Measurements from ENCODE around the gene C2CD5.
"Not testable (repeated sequence)": the region's sequence is repeated elsewhere in the genome, so short reads cannot be mapped to it uniquely, and the experiment has no call there.

The C2CD5 gene

DNA sequence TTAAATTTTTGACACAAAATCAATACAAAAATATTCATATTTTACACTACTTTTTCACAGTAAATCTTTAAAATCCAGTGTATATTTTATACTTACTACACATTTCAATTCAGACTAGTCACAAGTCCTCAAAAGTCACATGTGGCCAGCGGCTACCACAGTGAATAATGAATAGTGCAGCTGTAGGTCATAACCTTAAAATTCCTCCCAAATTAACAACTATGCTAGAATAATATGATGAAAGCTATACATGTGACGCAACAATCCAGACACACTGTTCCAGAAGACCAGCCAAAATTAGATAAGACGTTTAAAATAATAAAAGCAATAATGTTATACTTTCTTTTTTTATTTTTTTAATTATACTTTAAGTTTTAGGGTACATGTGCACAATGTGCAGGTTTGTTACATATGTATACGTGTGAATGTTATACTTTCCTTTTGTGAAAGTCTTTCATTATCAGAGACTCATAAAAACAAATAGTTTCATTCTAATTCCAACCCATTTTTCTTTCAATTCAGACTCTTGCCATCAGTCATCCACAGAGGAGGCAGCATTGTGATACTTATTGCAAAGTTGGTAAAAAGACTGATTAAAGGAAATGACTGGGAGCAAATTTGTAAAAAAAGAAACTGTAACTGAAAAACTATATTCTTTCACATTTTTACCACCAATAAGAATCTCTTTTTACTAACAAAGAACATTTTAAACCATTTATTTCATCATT, 67.0 kb downstream of the C2CD5 start:
- no peak for DNase-seq

DNA sequence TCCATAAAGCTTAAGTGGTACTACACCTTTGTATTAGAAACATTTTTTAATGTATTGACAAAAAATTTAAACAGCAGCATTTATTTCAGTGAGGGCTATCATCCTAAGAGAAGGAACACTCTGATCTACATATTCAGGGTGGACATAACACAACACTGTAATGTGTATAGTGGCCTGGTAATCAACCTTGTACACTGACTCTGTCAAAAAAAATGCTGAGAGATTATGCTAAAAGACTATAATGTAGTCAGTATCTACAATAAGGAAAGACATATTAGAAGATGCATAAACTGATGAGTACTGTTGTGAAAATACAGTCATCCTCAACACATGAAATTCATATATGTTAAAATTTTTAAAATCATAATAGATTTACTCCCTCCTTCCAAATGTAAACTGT, 68.2 kb downstream of the C2CD5 start:
- no peak for DNase-seq

DNA sequence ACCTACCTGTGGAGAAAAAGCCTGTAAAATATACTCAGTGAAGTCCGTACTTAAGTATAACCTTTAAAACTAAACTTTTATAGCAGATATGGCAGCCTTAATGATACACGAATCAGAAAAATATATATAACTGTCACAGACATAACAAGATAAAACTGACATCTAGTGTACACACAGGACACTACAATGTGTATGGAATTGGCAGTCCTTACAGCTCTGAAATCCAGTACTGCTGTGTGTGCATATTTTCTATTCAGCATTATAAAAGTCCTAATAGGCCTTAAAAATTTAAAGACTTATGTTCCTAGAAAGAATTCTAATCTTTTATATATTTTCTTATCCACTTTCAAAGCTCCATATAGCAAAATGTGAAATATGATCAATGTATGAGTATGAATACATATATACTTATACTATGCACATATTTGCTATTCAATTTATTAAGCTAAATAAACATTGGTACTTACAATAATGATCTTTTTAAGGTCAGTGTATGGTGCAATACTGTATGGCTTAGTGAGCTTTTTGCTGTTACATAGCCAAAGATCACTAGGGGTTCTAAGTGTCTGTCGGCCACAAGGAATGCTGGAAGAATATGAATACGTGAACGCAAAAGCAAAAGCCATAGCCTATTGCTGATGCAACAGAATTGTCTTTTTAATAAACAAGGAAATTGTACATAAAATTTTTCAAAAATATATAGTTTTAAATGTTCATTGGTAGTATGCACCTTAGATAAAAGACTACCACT, 69.2 kb downstream of the C2CD5 start:
- no peak for DNase-seq

DNA sequence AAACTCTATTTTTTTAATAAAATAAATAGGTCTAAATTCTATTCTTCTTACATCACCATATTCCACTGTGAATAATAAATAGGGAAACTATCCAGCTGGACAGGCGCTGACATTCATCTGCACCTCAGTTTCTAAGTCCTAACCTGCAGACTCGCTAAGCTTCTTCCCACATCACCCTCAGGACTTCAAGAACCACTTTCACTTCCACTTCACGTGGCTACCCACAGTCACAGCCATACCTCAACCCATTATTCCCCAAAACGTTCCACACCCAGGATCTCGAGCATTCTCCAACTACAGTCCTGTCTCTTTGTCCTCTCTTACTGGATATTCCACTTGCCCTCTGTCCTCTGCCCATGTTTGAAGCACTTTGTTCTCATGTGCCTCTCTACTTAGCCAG, 71.1 kb downstream of the C2CD5 start:
- no peak for DNase-seq

DNA sequence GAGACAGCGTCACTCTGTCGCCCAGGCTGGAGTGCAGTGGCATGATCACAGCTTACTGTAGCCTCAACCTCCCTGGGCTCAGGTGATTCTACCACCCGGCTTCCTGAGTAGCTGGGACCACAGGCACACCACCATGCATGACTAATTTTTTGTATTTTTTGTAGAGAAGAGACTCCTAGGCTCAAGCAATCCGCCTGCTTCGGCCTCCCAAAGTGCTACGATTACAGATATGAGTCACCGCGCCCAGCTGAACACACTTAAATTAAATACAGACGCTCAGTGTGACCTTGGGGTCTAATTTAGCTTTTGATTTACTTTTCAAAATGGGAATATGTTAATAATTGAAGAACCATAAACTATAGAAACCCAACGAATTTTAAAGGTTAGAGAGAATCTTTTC, 77.2 kb downstream of the C2CD5 start:
- no peak for DNase-seq

DNA sequence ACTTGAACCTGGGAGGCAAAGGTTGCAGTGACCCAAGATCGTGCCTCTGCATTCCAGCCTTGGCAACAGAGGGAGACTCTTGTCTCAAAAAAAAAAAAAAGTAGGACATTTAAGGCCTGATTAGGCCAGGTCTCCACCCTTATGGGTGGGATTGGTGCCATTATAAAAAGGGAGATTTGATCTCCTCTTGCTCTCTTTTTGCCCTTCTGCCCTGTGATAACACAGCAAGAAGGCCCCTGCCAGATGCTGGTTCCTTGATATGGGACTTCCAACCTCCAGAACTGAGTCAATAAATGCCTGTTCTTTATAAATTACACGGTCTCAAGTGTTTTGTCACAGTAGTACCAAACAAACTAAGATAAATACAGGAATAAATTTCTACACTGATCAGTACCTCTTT, 81.0 kb downstream of the C2CD5 start:
- DNase-seq: no peak

DNA sequence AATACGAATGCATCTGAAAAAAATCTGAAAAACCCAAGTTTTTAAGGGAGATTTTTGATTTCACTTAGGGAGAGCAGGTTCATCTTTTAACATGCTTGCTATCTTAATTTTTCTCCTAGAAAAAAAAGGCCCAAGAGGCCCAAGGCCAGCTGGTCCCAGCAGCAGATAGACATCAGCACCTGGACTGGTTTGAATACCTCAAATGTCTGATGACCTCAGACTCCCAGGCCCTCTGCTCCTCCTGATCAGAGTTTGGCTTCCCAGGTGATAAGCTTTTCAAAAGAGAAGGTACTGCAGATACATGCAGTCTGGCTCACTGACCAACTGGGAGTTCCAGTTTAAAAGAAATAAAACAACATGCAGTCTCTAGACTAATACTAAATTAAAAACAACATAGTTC, 82.6 kb downstream of the C2CD5 start:
- DNase-seq: no peak

DNA sequence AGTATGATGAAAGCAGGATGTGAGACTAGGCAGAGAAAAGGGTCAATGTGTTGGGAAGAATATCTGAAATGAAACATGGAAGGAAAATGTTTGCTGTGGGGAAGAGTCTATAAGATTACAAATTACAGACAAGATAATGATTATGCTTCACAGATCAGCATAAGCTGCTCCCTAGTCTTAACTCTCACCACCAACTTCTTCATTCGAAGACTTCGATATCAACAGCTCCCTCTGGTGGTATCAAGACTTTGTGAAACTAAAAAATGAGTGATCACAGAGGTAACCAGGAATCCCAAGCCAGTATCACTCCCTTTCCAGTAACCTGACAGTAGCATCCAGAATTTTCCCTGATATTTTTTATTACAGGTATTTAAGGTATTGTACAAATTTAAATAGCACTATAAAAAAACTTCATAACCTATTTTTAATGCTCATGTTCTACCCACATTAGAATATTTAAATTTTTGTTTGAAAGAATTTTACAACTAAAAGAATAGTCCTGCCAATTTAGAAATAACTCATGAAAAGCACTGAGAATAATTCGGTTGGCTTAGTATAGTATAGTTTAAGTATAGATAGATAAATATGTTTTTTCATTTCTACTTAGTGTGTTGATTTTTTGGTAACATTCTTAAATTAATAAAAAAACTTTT, 84.4 kb downstream of the C2CD5 start:
- DNase-seq: no peak

DNA sequence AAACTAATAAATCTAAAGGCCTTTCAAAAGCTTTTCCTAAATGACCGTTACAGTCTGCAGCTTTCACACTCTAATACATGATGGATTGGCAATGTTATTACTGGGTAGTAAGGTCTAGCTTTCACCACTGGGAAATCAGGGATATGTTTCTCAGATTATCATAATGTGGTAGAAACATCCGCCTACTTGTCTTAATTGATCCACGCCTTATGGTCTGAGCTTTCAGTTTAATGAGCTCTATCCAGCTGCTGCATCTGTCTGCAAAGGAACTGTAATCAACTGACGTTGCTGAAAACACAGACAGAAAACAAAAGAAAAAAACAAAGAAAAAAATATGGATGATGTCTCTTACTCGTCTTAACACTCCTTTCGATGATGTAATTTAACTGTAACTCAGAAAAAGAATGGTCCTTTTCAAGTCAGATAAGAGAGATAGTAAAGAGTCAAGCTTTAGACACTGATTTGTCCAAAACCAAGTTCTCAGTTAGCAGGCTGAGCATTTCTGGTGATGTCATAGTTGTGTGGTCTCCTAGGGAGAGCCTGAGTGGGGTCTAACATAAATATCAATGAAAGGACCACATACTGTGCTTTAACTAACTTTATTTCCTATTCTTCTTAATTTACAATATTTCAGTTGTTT, 85.9 kb downstream of the C2CD5 start:
- DNase-seq: no peak

DNA sequence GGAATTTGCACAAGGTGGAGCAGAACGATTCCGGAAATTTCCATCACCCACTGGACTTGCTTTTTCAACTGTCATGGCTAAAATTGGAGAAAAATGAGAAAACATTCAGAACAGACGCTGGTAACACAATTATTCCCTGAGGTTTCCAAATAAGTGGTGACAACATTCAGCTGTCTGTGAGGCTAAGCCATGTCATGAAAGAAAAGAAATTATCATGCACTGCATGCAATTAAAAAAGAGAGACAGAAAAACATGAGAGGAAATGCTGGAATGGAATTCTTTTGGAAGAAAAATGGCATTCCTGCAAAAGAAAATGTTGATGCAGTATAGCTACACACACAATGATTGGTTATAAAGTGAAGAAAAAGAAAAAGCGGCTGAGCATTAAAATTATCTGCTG, 87.3 kb downstream of the C2CD5 start:
- DNase-seq: no peak

DNA sequence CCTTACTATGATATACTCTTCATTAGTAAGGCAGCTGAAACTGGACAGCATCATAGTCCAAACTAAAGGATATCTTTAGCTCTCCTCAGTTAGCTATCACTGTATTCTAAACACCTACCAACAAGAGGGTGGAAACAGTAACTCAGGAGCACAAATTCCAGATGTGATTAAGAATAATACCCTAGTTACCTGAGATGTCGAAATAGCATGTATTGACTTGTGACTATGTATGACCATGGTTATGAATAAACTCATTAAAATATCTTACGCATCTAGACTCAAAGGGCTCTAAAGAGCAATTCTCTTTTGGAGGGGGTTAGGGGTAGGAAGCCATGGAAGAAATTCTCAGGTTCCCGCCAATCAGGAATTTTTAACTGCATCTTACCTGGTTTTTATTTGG, 90.8 kb downstream of the C2CD5 start:
- DNase-seq: no peak

DNA sequence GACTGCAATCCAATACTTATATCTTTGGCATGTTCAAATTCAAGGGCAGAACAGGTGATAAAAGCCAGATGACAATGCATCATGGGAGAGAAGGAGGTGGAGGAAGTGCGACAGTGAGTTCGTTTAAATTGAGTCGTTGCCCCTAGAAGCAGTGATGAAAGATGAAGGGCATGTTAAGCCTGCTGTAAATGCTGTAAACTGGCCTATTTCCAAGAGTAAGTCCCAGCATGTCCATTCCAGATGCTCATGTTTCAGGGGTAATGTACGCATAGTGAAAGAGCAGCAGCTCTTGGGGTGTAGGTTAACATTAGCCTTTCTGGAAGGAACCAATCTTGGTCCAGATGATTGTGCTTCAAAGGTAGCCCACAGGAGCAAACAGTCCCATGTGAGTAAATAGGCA, 97.1 kb downstream of the C2CD5 start:
- no peak for DNase-seq

DNA sequence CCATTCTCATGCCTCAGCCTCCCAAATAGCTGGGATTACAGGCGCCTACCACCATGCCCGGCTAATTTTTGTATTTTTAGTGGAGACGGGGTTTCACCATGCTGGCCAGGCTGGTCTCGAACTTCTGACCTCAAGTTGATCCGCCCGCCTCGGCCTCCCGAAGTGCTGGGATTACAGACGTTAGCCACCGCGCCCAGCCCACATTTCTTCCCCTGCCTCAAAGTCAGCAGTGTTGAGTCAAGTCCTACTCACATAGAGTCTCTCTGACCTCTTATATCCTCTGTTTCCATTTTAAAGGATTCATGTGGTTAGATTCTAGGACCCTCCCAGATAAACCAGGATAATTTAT, 100.1 kb downstream of the C2CD5 start:
- not testable (repeated sequence) for DNase-seq

DNA sequence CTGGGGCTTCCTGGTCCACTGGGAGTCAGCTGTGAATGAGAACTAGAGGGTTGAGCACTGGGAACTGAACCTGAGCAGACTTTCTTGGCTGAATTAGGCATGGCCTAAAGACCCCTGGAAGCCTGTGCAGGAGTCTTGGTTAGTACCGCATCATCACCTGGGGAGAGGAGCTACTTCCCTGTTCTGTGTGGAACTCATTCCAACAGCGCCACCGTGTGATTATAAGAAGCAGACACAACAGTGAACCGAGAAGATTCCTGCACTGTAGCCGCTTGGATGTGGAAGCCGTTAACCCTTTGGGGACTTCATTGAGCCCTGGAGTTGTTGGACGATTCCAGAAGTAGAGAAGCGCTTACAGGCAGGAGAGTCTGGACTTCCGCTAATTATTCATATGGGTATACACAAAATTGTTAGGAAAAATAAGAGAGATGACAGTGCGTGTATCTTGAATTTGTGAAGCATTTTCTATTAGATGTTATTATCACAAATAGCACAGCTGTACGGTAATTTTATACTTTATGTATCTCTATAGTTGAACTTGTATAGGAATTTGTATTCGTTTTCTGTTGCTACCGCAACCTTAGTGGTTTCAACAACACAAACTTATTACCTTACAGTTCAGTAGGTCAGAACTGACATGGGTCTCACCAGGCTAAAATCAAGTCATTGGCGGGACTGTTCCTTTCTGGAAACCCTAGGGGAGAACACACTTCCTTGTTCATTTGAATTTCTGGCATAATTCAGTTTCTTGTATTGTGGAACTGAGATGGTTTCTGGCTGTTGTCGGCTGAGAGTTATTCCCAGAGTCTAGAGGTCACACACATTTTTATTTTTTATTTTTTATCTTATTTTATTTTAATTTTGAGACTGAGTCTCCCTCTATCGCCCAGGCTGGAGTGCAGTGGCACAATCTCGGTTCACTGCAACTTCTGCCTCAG, 100.7 kb downstream of the C2CD5 start:
- DNase-seq: peak; percentile 69

DNA sequence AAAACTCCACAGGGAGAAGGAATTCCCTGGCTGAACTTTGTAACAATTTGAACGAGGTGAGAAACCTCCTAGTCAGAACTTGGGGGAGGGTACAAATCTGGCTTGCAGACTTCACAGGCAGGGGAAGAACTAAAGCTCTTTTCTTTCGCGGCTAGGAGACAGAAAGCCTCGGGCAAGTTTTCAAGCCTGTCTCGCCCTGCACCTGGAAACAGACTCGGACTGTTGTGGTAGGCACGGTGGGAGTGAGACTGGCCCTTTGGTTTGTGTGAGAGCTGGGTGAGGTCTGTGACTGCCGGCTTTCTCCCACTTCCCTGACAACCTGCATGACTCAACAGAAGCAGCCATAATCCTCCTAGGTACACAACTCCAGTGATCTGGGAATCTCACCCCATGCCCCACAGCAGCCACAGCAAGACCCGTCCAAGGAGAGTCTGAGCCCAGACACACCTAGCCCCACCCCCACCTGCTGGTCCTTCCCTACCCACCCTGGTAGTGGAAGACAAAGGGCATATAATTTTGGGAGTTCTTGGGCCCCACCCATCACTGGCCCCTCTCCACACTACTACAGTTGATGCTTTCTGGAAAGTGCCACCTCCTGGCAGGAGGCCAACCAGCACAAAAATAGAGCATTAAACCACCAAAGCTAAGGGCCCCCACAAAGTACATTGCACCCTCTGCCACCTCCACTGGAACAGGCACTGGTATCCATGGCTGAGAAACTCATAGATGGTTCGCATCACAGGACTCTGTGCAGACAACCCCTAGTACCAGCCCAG, 107.1 kb downstream of the C2CD5 start:
- DNase-seq: no peak

DNA sequence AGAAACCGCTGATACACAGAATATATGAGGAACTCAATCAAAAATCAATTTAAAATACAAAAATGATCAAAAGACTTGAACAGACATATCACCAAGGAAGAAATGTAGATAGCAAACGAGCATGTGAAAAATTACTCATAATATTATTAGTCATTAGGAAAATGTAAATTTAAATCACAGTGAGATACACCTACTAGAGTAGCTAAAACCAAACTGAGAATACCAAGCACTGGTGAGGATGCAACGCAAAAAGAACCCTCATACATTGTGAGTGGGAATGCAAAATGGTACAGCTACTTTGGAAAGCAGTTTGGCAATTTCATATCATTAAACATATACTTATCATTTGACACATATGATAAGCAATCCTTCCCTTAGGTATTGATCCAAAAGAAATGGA, 108.8 kb downstream of the C2CD5 start:
- no peak for DNase-seq

DNA sequence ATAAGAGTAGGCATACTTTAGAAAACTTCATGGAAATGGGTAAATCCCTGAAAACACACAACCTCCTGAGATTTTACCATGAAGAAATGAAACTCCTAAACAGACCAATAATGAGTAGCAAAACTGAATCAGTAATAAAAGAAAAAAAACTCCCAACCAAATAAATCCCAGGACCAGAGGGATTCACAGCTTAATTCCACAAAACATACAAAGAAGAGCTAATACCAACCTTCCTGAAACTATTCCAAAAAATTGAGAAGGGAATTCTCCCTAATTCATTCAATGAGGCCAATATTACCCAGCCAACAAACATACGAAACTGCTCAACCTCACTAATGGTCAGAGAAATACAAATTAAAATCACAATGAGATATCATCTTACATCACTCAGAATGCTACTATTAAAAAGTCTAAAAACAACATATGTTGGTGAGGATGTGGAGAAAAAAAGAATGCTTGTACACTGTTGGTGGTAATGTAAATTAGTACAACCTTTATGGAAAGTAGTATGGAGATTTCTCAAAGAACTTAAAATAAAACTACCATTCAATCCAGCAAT, 112.6 kb downstream of the C2CD5 start:
- no peak for DNase-seq

DNA sequence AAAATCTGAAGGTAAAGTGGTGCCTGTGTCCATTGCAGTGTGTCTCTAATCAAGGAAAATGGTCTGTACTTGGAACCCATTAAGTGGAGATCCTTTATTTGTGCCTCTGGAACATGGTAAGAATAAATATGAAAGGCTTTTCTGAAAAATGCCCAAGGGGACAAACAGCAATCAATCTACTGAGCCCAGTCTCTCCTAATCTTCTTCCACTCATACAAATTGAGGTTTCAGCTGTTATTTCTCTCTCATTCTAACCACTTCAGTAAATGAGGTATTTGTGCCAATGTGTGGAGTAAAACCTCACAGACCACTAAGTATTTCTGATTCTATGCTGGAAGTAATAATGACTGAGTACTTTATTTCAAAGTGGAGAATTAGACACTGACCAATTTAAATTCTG, 127.5 kb downstream of the C2CD5 start:
- no peak for DNase-seq

DNA sequence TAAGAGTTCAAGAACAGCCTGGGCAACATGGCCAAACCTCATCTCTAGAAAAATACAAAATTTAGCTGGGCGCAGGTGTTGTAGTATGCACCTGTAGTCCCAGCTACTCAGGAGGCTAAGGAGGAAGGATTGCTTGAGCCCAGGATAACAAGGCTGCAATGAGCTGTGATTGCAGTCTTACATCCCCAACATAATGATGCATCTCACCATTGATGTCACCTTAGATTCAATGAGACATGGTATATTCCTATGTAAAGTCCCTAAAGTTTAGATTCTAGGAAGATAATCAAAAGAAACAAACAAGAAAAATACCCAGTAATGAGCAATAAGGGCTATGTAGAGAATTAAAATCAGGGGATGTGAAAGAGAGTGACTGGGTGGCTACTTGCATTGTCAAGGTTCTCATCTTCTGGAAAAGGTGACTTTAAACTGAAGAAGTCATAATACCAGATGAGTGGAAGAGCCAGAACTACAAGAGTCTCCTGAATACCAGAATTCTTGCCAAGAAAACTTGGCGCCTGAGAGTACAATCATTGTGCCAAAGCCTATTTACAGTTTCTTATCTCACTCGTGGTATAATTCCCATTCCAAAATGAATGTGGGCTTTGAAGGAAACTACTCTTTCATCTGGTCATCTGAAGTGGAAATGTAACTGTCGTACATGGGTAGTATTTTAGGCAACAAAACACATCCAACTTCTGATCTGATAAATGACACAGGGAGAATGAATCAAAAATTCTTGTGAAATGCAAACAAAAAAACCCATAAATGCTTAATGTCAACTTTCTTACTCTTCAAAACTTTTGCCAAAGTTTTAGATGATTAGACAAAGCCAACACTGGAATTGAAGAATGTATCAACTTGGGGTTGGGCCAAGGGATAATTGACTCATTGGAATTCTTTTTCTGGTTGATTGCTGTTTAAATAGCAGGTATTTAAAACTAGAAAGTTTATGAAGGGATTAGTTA, 128.7 kb downstream of the C2CD5 start:
- DNase-seq: no peak

DNA sequence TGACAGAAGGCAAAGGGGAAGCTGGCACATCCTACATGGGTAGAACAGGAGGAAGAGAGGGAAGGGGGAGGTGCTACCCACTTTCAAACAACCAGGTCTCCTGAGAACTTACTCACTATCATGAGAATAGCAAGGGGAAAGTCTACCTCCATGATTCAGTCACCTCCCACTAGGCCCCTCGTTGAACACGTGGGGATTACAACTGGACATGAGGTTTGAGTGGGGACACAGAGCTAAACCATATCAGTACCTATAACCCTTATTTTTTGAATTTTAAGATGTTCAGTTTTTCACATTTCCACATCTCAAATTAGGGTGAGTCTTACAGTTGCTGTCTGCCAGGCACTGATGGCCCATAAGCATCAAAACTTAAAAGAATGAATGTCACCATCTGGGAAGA, 129.6 kb downstream of the C2CD5 start:
- no peak for DNase-seq

Measured in CD4-positive, alpha-beta T cell treated with Interleukin-15 for 1 hour (primary cell).